Mesothelial cell of epicardium (in vitro differentiated cells): ENCODE results near the gene UNC45B. TPM values are rescaled to one million over a fixed set of nuclear protein-coding genes. Genes with fewer than 3 reads are reported as not detected.
"Not testable (repeated sequence)": the region's sequence is repeated elsewhere in the genome, so short reads cannot be mapped to it uniquely, and the experiment has no call there.

Source experiments
- DNase-seq, 2 experiments: peaks; one replicate each; pipeline ENCODE4 v3.0.0; 2021; ENCODE audit warnings: low spot score in 2 of 2; ENCODE audit not compliant: unreplicated experiment in 2 of 2
- H3K27ac Mint-ChIP-seq: 2 replicates; pipeline ENCODE4 v1.8.0; 2021; ENCODE audit warnings: mixed read lengths
- H3K27me3 Mint-ChIP-seq: 2 replicates; pipeline ENCODE4 v1.8.0; 2021; ENCODE audit warnings: low read depth, mixed read lengths
- H3K36me3 Mint-ChIP-seq: 2 replicates; pipeline ENCODE4 v1.8.0; 2021; ENCODE audit warnings: mixed read lengths
- H3K4me1 Mint-ChIP-seq: 2 replicates; pipeline ENCODE4 v1.8.0; 2021; ENCODE audit warnings: mixed read lengths
- H3K4me3 Mint-ChIP-seq: 2 replicates; pipeline ENCODE4 v1.8.0; 2021; ENCODE audit warnings: mild to moderate bottlenecking, moderate library complexity, mixed read lengths
- H3K9me3 Mint-ChIP-seq: 2 replicates; pipeline ENCODE4 v1.8.0; 2021; ENCODE audit warnings: mixed read lengths
- total RNA-seq: library from RNA; stranded (reverse); gene quantifications from 3 replicates; pipeline ENCODE4 v1.2.1, GENCODE V29; 2021
- TF ChIP-seq, protein P1 (sequence below): fragments of 200-600 bp; sonication (generic); IDR thresholded peaks from one replicate; pipeline ENCODE4 v1.5.0; 2021; ENCODE audit warnings: antibody characterized with exemption; ENCODE audit not compliant: unreplicated experiment

UNC45B gene
- total RNA-seq, 1 donor from 2014 or later, result not detected

DNA sequence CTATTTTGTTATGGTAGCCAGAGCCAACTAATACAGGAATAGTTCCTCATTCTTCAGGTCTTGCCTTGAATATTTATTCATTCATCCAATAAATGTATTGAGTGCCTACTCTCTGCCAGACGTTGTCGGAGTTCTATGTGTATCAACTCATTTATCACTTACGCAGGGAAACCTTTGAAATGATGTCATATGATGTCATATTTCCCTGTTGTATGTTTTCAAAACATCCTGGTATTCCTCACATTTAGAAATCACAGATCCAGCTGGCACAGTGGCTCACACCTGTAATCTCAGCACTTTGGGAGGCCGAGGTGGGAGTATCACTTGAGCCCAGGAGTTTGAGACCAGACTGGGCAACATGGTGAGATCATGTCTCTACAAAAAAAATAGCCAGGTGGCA is 2.8 kb upstream of the UNC45B start:
- no peaks in the 10 kb centered on the region for H3K36me3 Mint-ChIP-seq
- peaks cover 7% of the 10 kb centered on the region for H3K4me1 Mint-ChIP-seq
- no peak for DNase-seq
- no peak overlapping the region for H3K4me3 Mint-ChIP-seq
- no peak overlapping the region for H3K27ac Mint-ChIP-seq
- H3K27me3 Mint-ChIP-seq, result peaks cover 4% of the 10 kb centered on the region
- TF ChIP-seq, protein P1, sequence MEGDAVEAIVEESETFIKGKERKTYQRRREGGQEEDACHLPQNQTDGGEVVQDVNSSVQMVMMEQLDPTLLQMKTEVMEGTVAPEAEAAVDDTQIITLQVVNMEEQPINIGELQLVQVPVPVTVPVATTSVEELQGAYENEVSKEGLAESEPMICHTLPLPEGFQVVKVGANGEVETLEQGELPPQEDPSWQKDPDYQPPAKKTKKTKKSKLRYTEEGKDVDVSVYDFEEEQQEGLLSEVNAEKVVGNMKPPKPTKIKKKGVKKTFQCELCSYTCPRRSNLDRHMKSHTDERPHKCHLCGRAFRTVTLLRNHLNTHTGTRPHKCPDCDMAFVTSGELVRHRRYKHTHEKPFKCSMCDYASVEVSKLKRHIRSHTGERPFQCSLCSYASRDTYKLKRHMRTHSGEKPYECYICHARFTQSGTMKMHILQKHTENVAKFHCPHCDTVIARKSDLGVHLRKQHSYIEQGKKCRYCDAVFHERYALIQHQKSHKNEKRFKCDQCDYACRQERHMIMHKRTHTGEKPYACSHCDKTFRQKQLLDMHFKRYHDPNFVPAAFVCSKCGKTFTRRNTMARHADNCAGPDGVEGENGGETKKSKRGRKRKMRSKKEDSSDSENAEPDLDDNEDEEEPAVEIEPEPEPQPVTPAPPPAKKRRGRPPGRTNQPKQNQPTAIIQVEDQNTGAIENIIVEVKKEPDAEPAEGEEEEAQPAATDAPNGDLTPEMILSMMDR, result no peak
- no peaks in the 10 kb centered on the region for H3K9me3 Mint-ChIP-seq

DNA sequence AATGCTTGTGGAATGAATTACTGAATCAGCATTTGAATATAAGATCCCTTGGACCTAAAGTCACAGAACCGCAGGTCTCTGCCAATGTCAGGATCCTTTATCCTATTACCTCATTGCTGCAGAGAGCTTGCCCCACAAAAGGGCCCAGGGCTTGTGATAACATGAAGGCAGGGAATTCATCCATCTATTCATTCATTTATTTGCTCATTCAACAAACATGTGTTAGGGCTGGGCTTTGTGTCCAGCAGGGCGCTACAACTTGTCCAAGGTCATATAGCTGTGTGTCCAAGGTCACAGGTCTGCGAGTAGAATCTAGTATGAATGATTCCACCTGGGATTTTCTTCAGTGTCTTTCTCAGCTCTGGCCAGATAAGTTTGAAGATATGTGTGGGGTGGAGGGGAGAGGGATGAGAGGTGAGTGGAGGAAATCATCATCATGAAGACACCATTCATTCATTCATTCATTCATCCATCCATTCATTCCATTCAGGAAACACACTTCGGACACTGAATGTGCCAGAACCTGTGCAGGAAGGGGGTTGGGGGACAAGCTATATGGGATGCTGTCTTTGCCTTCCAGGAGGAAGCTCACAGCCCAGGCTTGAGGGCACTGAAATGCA is 1.3 kb upstream of the UNC45B start:
- no peak overlapping the region for H3K4me3 Mint-ChIP-seq
- H3K36me3 Mint-ChIP-seq, result no peaks in the 10 kb centered on the region
- TF ChIP-seq, protein P1, result no peak
- peaks cover 1% of the 10 kb centered on the region for H3K4me1 Mint-ChIP-seq
- peaks cover 4% of the 10 kb centered on the region for H3K27me3 Mint-ChIP-seq
- no peak overlapping the region for H3K27ac Mint-ChIP-seq
- H3K9me3 Mint-ChIP-seq, result no peaks in the 10 kb centered on the region
- no peak for DNase-seq

DNA sequence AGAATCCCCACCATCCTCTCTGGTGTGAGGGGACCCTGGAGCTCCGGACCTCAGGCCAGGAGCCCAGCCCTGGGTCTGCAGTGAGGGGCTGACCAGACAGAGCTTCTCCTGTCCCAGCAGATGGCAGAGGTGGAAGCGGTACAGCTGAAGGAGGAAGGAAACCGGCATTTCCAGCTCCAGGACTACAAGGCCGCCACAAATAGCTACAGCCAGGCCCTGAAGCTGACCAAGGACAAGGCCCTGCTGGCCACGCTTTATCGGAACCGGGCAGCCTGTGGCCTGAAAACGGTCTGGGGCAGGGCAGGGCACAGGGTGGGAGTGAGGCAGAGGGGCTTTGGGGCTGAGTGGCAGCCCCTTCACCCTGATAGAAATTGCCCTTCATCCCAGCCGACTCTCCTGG is 527 bp downstream of the UNC45B start:
- DNase-seq, result no peak
- Mint-ChIP-seq H3K4me1 (no peaks in the 10 kb centered on the region), H3K27me3 (peaks cover 12% of the 10 kb centered on the region), H3K36me3 (no peaks in the 10 kb centered on the region), H3K27ac (no peak overlapping the region), H3K9me3 (no peaks in the 10 kb centered on the region), H3K4me3 (no peak overlapping the region)
- TF ChIP-seq, protein P1, result no peak

DNA sequence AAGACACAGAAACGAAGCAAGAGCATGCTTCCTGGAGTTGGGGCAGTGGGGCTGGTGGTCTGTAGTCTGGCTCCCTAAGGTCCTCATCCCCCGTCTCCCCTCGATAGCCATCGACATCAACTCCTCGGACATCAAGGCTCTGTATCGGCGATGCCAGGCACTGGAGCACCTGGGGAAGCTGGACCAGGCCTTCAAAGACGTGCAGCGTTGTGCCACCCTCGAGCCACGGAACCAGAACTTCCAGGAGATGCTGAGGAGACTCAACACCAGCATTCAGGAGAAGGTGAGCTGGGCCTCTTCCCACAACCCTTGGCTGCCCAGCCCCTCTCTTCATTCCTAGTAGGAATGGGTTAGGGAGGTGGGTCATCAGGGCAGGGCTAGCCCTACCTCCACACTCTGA is 2.3 kb downstream of the UNC45B start:
- Mint-ChIP-seq H3K4me3 (no peak overlapping the region), H3K27ac (no peak overlapping the region), H3K27me3 (peaks cover 17% of the 10 kb centered on the region), H3K9me3 (no peaks in the 10 kb centered on the region), H3K36me3 (no peaks in the 10 kb centered on the region), H3K4me1 (no peaks in the 10 kb centered on the region)
- TF ChIP-seq, protein P1, result no peak
- DNase-seq, result no peak

DNA sequence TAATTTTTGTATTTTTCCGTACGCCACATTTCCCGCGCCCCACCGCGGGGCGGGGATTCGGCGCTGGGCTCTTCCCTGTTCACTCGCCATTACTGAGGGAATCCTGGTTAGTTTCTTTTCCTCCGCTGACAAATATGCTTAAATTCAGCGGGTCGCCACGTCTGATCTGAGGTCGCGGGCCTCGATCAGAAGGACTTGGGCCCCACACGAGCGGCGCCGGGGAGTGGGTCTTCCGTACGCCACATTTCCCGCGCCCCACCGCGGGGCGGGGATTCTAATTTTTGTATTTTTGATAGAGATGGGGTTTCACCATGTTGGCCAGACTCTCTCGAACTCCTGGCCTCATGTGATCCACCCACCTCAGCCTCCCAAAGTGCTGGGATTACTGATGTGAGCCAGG is 3.5 kb downstream of the UNC45B start:
- H3K27me3 Mint-ChIP-seq, result peaks cover 17% of the 10 kb centered on the region
- not testable (repeated sequence) for H3K4me1 Mint-ChIP-seq, H3K4me3 Mint-ChIP-seq, H3K27ac Mint-ChIP-seq, H3K9me3 Mint-ChIP-seq, DNase-seq, H3K36me3 Mint-ChIP-seq

DNA sequence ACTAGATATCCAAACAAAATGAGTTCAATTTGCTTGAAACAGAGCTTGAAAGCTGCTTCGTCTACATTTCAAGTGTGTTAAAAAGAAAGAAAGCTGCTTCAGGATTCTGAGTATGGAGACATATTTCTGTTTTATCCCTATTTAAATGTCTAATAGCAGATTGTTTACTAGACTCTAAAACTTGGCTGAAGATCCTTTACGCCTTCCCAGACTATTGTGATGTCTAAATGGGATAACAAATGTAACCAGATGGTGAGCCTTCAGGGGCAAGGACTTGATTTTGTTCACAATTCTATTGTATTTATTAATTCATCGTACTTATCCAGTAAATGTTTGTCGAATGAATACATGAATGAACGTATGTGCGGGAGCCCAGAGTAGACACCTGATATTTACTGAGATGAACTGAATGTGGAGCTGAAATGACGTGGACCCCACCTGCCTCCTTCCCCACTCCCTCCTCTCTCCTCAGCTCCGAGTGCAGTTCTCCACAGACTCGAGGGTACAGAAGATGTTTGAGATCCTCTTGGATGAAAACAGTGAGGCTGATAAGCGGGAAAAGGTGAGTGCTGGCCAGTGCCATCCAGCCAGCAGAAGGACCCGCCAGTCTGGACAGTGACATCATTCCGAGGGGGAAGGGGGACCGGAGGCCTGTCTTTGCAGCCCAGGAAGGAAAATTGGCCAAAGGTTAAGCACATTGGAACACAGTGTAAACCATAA is 5.0 kb downstream of the UNC45B start:
- DNase-seq, result no peak
- H3K4me3 Mint-ChIP-seq, result no peak overlapping the region
- TF ChIP-seq, protein P1, result no peak
- no peaks in the 10 kb centered on the region for H3K36me3 Mint-ChIP-seq
- H3K27me3 Mint-ChIP-seq, result peaks cover 15% of the 10 kb centered on the region
- H3K27ac Mint-ChIP-seq, result no peak overlapping the region
- H3K4me1 Mint-ChIP-seq, result no peaks in the 10 kb centered on the region
- no peaks in the 10 kb centered on the region for H3K9me3 Mint-ChIP-seq
